A204.1 (cell line): ENCODE results near the gene HIRA.

Source experiments
- FAIRE-seq: peaks from 2 replicates; lab custom pipeline; 2012; peaks lifted over from hg19 to GRCh38; lab: Jason Lieb, UNC

The HIRA gene

DNA sequence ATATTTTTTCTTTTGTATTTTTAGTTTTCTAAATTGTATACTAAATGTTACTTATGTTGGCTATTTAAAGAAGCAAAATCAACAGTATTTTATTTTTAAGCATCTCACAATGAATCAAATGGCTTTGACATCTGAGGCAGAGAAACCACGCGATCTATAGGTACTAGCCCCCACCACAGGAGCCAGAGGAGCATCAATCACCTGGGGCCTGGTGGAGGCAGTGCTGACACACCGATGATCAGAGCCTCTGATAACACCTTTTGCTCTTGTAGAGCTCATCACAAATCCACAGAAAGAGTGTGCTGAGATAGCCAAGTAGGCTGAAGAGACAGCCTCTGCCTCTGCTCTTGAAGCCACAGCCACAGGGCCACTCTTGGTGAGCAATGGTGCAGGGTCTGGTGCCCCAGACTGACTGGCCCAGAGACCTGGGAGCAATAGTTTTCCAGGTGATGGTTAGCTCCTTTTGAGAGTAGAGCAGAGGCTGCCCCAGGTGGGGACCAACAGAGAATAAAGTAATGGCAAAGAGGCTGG is 25.2 kb downstream of the HIRA start:
- no peak for FAIRE-seq

DNA sequence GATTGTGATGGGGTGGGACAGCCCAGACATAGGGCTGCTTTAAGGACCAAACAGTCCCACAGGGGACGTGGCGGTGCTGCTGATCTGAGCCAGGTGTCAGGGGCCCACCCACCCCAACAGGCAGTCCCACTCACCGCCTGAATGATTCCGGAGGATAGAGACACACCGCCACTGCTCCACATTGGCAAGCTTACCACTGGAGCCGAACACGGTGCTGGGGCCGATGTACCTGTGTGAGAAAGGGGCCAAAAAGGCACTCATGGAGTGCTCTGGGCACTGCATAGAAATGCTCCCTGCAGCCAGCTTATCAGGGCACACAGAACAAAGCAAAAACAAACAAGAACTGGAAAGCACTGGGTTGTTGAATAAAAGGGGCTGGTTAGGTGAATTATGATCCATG is 25.9 kb downstream of the HIRA start:
- no peak for FAIRE-seq

- no peak for FAIRE-seq
Observed at GRCh38 chr22:19405133-19405532, 26.4 kb downstream of the HIRA start.

DNA sequence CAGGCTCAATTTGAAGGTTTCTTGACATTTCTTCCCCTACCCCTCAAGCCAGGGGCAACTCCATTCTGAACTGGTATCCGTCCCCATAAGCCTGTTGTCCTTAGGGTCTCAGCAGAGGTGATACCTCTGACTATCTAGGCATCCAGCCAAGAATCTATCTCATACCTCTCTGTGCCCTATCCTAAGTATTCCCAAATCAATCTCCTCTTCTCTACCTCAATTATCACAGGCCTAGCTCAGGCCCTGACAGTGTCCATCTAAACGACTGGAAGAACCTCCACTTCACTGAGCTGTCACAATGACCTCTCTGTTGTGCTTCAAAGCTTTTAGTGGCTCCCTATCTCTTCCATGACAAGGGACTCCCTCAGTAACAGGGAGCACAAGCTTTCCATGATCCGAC is 26.9 kb downstream of the HIRA start:
- FAIRE-seq = no peak

DNA sequence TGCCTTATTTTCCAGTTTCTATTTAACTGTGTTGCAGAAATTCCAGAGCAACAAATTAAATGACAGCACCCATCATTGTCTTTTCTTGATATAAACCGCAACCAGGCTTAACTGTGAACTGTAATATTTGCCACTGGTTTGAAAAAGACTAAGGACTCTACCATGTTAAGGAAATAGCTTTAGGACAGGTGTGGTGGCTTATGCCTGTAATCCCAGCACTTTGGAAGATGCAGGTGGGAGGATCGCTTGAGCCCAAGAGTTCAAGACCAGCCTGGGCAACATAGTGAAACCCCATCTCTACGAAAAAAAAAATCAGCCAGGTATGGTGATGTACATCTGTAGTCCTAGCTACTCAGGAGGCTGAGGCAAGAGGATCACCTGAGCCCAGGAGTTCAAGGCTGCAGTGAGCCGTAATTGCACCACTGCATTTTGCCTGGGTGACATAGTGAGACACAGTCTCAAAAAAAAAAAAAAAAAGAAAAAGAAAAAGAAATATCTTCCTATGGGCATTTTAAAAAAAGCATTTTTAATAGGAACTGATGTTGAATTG is 28.8 kb downstream of the HIRA start:
- FAIRE-seq = no peak

- no peak for FAIRE-seq
Observed at GRCh38 chr22:19401483-19401882, 30.1 kb downstream of the HIRA start.

GRCh38 chr22:19400881-19401280 is 30.7 kb downstream of the HIRA start:
- no peak for FAIRE-seq

- no peak for FAIRE-seq
Observed at GRCh38 chr22:19398652-19399051, 32.9 kb downstream of the HIRA start.

DNA sequence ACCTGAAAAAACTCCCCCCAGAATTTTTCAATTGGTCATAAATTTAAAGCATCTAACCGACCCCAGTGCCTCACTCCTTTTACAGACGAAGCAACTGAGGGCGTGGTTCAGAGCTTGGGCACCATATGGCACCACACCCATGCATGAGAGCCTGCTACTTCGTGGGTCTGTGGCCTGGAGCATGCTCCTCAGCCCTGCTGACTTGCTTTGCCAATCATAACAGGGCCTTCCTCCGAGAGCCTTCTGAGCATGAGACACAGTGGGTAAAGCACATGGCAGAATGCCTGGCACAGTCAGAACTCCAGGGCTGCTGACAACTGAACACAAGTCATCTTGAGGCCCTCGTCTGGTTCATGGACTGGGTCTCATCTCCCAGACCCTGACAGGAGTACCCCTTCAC is 33.3 kb downstream of the HIRA start:
- FAIRE-seq = no peak

DNA sequence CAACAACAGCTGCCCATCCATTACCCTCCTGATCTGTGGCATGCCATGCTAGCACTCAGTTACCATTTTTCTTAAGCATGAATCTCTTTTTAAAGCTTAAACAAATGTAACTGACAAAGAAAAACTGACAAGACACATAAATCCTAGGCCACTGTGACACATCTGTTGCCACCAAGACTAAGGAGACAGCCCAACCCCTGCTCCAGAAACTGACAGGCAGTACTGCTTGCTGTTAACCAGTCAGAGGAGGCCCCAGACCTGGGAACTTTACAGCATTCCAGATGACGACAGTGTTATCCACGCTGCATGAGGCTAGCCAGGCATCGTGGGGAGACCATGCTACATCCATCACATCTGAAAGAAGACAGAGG is 33.8 kb downstream of the HIRA start:
- no peak for FAIRE-seq

GRCh38 chr22:19396934-19397733 is 34.4 kb downstream of the HIRA start:
- FAIRE-seq = no peak

DNA sequence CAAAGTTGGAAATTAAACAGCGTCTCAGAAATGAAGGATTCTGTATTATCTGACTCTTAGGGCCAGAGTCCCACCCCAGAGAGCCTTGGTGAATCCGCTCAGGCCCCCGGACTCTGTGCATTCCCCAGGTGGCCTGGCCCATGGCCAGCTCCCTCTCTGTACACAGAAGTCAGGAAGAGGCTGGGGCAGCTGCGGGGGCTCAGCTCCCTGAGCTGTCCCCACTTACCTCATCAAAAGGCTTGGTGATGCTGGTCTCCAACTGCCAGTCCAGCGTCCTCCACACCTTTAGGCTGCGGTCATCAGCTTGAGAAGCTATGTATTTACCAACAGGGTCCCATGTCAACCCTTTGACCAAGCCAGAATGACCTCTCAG is 35.0 kb downstream of the HIRA start:
- no peak for FAIRE-seq

DNA sequence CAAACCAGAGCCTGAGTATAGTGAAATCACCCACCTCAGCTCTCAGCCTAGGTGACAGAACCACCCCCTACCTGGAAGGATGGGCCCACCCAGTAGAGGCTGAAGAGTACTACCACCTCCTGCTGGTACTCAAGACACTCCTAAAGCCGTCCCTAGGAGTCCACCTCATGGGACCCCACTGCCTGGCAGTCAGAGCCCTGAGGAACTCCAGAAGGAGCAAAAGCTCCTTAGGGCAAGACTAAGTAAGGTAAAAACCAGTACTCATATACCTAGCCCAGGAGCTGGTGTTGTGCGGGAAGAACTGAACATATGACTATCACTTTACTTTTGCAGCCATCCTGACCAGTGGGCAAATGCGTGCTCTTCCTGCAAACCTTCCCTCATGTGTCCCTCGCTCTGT is 36.3 kb downstream of the HIRA start:
- FAIRE-seq = no peak

DNA sequence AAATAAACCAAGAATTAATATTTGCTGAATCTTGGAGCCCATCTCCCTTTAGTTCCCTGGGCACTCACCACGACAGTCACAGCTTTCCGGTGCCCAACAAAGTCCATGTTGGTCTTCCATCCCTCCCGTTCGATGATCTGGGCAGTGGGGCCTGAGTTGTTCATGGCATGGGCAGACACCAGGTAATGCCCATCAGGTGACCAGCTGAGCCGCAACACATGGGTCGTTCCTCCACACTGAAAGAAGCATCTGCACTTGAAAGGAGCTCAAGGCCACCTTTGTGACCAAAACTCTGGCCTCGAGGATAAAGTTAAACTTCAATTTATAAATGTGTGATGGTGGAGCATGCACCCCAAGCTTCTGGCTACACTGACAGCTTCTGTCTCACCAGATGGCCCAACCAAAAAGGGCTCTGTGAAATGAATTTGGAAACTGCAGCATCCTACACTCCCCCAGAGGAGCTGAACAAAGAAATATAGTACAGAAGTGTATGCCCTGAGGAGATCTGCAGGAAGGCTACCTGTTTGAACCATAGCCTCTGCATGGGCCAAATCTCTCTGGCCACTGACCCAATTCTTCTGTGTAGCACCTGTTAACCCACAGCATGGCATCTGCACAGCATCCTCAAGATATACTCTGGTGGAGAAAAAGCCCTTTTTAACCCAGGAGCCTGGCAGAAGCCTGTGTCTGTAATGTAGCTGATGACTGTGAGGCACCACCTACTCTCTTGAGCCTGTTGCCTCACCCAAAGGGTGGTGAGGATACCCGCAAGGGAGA is 37.1 kb downstream of the HIRA start:
- FAIRE-seq = no peak

DNA sequence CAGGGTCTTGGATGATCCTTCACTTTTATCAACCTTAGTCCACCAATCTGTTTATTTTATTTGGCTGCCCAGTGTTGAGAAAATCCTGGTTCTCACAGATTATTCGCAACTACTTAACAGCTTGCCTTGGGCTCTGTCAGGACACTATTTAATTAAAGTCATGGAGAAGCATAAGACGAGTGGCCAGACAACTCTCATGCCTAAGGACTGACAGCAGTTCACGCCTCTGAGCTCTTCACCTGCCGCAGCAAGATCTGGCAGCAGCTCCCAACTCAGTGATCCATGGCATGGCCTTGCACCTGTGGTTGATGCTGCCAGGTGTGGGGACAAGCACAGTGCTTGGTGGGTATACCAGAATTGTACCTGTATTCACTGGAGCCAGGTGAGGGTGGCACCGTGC is 37.8 kb downstream of the HIRA start:
- FAIRE-seq = no peak

DNA sequence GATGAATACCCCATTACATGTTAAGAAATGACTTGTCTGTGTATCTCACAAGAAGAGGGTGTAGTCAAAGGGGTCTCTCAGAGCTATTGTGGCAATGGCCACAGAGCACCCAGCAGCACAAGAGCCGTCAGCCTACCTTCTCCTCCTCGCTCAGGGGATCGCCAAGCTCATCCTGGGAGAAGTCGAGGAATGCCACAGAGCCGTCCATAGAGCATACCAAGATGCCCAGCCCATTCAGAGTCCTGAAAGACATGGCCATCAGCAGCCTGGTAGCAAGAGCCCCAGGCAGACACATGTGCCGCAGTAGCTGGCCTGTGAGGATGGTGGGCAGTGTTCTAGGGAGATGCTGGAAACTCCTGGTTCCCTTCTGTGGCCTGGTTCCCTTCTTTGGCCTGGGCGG is 44.0 kb downstream of the HIRA start:
- no peak for FAIRE-seq

- FAIRE-seq = no peak
Observed at GRCh38 chr22:19387038-19387437, 44.5 kb downstream of the HIRA start.

DNA sequence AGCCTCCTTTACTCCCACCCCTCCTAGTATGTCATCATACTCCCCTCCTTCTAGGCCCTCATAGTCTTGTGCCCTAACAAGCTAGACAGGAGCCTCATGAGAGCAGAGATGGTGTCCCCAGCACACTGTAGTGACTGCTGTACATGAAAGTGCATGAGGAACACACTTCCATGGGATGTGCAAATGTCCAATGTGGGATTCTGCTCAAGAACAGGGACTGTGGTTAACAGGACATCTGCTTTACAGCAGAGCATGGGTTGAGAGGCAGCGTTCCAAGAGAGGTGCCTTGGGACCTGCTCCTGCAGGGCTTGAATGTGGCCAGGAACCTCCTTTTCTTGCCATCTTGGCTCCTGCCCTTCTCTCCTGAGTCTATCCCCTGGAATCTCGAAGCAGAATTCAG is 45.3 kb downstream of the HIRA start:
- FAIRE-seq = no peak

DNA sequence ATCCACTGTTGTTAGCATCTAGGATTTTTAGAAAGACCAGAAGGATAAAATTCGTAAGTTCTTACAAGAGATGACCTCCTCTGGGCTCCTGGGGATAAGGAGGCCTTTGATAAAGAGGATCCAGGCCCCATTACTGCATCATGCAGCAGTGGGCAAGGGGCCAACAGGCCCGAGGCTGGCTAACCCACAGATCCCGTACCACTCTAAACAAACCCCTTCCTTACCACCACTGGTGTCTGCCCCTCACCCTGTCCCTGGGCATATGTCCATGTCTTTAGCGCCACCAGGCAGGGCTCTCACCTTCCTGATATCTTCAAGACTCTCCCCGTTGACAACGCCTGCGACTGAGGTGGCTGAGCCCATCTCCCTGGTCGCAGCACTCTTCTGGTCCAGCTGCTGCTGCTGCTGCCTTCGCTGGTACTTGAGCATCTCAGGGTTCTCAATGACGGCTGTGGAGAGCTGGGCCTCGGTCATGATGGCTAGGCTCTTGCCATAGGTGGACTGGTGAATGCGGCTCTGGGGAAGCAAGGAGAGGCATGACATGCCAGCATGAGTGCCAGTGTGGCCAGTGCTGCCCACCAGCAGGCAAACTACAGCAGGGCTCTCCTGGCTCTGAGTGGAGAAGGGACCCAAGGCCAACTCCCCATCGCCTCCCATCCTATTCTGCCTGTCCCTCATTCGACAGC is 46.2 kb downstream of the HIRA start:
- FAIRE-seq = no peak

- FAIRE-seq = no peak
Observed at GRCh38 chr22:19383292-19383691, 48.2 kb downstream of the HIRA start.

GRCh38 chr22:19382240-19382639 is 49.3 kb downstream of the HIRA start:
- FAIRE-seq = no peak

GRCh38 chr22:19378344-19378674 is 53.2 kb downstream of the HIRA start:
- no peak for FAIRE-seq
